SU-DHL-6 (cell line): ENCODE results near the gene EHBP1.

ENCODE experiments used
- EZH2phosphoT487 ChIP-seq: fragments of 200-600 bp; sonication (generic), shearing (Covaris generic); conservative IDR thresholded peaks from 2 replicates; pipeline ENCODE4 v1.6.1; 2018; ENCODE audit warnings: mild to moderate bottlenecking, antibody characterized with exemption, low read length, moderate library complexity, mixed read lengths
- TF ChIP-seq, protein P1 (sequence below): fragments of 200-600 bp; sonication (generic); IDR thresholded peaks from one replicate; pipeline ENCODE4 v1.5.1; 2017; ENCODE audit warnings: antibody characterized with exemption, mild to moderate bottlenecking, low read length, moderate library complexity; ENCODE audit not compliant: insufficient read depth, poor library complexity, severe bottlenecking

DNA sequence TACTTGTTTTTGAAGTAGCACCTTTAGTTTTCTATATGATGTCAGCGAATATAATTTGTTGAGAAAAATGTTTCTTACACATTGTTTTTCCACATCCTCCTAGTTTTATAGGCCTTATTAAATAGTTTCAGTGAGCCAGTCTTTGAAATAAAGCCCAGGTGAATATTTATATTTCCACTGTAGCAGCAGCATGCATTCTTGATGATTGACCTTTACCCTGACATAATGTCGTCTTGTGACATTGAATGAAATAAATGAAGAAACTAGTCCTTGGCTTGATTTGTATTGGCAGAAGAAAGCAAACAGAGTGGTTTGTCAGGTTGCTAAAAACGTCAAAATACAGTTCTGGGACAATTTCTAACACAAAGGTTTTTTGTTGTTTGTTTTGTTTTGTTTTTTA is 84.4 kb downstream of the EHBP1 start:
- TF ChIP-seq, protein P1, sequence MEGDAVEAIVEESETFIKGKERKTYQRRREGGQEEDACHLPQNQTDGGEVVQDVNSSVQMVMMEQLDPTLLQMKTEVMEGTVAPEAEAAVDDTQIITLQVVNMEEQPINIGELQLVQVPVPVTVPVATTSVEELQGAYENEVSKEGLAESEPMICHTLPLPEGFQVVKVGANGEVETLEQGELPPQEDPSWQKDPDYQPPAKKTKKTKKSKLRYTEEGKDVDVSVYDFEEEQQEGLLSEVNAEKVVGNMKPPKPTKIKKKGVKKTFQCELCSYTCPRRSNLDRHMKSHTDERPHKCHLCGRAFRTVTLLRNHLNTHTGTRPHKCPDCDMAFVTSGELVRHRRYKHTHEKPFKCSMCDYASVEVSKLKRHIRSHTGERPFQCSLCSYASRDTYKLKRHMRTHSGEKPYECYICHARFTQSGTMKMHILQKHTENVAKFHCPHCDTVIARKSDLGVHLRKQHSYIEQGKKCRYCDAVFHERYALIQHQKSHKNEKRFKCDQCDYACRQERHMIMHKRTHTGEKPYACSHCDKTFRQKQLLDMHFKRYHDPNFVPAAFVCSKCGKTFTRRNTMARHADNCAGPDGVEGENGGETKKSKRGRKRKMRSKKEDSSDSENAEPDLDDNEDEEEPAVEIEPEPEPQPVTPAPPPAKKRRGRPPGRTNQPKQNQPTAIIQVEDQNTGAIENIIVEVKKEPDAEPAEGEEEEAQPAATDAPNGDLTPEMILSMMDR, result no peak
- TF ChIP-seq EZH2phosphoT487, result no peak
